Thyroid gland (tissue), 4 donors: ENCODE data around the gene BTBD6.

Experiments
- POLR2A ChIP-seq, 2 donors: fragments of 450-650 bp; IDR thresholded peaks; one replicate each; pipeline ENCODE4 v1.6.1; 2017; ENCODE audit warnings: antibody characterized with exemption in 2 of 2, mild to moderate bottlenecking in 2 of 2, moderate library complexity in 1 of 2
- TF ChIP-seq, protein P1 (sequence below), 6 experiments: fragments of 200-600 bp in 3 of 6; fragments of 450-650 bp in 3 of 6; sonication (generic) in 3 of 6; IDR thresholded peaks; one replicate each; pipeline ENCODE4 v1.5.1; 2016 to 2019; ENCODE audit warnings: antibody characterized with exemption in 6 of 6, mild to moderate bottlenecking in 2 of 6, inconsistent platforms in 1 of 6, moderate library complexity in 1 of 6

DNA sequence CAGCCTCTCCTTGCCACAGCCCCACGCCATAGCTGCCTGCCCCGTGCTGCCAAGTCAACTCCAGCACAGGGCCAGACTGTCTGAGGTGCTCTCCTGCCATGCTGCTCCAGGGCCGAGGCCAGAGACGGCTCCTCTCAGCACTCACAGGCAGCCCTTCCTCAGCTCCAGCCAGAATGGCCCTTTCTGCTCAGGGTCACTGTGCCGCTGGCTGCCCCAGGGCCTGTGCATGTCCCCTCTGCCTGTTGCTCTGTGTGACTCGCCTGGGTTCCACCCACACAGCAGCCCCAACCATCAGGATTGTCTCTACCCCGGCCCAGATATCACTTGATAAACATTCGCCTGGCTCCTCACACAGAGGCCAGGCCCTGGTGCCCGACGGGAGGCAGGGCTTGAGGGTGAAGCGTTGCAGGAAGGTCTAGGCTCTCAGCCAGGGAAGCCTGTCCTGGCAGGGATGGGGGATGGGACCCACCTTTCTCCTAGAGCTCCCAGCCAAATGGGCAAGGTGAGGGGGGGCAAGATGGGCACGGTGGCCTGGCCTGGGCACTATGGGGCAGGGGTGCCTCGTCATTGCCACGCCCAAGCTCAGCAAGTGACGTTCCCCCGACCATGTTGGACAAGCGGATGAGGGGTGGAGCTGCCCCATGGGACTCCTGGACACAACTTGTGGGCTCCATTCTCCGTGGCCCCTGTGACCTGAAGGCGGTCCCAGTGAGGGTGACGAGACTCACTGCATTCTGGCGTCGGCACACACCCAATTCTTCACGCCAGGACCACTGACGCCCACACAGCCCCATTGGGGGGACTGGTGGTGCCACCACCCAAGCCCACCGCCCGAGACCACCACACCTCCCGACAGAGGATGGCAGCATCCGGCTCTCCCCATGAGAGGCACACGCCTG lies 27.4 kb upstream of the BTBD6 start:
- TF ChIP-seq, protein P1, sequence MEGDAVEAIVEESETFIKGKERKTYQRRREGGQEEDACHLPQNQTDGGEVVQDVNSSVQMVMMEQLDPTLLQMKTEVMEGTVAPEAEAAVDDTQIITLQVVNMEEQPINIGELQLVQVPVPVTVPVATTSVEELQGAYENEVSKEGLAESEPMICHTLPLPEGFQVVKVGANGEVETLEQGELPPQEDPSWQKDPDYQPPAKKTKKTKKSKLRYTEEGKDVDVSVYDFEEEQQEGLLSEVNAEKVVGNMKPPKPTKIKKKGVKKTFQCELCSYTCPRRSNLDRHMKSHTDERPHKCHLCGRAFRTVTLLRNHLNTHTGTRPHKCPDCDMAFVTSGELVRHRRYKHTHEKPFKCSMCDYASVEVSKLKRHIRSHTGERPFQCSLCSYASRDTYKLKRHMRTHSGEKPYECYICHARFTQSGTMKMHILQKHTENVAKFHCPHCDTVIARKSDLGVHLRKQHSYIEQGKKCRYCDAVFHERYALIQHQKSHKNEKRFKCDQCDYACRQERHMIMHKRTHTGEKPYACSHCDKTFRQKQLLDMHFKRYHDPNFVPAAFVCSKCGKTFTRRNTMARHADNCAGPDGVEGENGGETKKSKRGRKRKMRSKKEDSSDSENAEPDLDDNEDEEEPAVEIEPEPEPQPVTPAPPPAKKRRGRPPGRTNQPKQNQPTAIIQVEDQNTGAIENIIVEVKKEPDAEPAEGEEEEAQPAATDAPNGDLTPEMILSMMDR (IDR thresholded peaks at IDR 0.05) = no peak
- TF ChIP-seq POLR2A (IDR thresholded peaks at IDR 0.05) = no peak
